Breast epithelium (tissue), 3 donors: ENCODE data around the gene NEK10.

Experiments used
- CTCF ChIP-seq, 3 donors: fragments of 450-650 bp; IDR thresholded peaks; one replicate each; pipeline ENCODE4 v1.5.1; 2016 to 2017; ENCODE audit warnings: antibody characterized with exemption in 3 of 3, mild to moderate bottlenecking in 3 of 3, moderate library complexity in 3 of 3
- POLR2A ChIP-seq: fragments of 450-650 bp; IDR thresholded peaks from one replicate; pipeline ENCODE4 v1.6.1; 2016; ENCODE audit warnings: antibody characterized with exemption, mild to moderate bottlenecking, moderate library complexity
- POLR2AphosphoS5 ChIP-seq, 3 donors: sonication (generic); formaldehyde crosslinking; IDR thresholded peaks; one replicate each; pipeline ENCODE4 v1.6.1; 2017; ENCODE audit warnings: antibody characterized with exemption in 3 of 3

GRCh38 chr3:27353221-27353620 is 16.0 kb downstream of the NEK10 start:
- TF ChIP-seq CTCF (IDR thresholded peaks at IDR 0.05) (no peak), POLR2A (no peak), POLR2AphosphoS5 (IDR thresholded peaks at IDR 0.05) (no peak)
